ENCODE data around the gene SULT4A1. TPM values are rescaled to one million over a fixed set of nuclear protein-coding genes. Genes with fewer than 3 reads are reported as not detected.

The SULT4A1 gene
- total RNA-seq, 2 donors from 2014 or later: 0.11 TPM; not detected in 1

DNA sequence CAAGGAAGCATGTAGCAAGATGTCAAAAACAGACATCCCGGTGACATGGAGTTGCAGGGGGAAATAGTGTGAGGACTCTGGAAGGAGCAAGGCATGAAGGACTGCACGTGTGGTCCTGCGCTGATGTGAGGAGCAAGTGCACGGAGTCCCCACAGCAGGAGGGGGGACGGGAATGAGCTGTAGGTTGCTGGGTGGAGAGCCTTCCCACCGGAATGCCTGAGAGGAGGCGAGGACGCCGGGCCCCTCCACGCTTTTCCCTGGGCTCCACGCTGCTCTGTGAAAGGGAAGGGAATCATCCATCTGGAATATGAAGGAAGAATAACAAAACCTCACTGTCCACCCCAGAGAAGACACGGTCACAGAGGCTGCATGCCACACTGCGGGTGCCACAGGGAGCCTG, 26.6 kb downstream of the SULT4A1 start:
- Mint-ChIP-seq H3K4me1 (no peaks in the 10 kb centered on the region), H3K27me3 (peaks cover 4% of the 10 kb centered on the region), H3K36me3 (ENCODE audit: low read depth) (no peaks in the 10 kb centered on the region), H3K9me3 (no peaks in the 10 kb centered on the region), H3K4me3 (no peak overlapping the region), H3K27ac (no peak overlapping the region)
- no peak for ATAC-seq (replicated peaks)

DNA sequence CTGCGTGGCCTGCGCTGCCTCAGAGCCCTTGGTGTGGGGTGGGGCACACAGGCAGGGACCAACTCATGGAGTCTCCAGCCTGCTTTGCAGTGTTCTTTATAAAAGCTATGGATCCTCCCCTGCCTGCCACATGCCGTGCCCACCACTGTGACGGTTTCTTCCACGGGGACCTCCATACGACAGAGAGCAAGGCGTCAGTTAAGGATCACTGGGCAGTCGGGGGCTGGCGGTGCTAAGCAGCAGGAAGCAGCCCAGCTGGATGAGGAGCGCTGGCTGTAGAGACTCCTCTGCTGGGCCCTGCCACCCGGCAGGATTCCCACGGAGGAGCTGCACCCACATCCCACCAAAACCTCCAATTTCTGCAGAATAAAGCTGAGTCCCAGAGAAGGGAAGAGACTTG, 27.1 kb downstream of the SULT4A1 start:
- Mint-ChIP-seq H3K36me3 (ENCODE audit: low read depth) (no peaks in the 10 kb centered on the region), H3K27ac (no peak overlapping the region), H3K9me3 (no peaks in the 10 kb centered on the region)

DNA sequence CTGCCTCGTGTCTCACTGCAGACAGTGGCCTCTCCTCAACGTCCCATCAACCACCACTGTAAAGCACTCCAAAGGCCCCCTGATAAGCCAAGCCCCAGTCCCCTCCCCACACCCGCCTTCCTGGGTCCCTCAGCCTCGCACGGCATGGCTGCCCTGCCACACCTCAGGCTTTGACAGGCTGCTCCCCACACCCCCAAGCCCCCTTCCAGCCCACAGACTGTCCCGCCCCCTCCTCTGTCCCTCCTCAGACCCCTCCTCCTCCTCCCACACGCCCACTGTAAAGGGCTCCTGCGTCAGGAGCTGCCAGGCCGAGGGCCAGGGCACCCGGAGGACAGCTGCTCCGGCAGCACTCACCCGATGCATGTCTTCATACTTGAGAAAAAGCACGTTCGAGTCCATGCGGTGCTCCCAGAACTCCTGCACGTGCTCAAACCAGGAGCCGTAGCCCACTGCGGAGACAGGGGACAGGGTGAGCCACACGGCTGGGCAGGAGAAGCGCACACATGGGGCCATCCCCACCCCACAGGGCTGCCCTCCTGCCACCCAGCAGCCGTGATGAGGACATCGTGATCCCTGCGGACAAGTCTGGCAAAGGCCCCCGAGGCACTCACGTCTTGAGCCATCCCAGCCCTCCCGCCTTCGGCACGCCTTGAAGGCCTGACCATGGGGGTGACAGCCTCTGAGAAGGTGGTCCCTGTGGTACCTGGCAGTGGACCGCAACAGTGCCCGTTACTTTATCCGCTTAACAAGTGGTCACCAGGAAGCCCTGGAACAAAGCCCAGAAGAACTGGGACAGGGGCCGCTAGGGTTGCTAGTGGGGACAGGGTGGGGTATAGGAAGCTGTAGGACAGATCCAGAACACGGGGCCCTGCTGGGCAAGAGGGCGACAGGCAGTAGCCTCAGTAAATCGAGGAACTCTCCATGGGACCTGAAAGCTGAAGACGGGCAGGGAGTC, 28.8 kb downstream of the SULT4A1 start:
- Mint-ChIP-seq H3K4me1 (no peaks in the 10 kb centered on the region), H3K27me3 (peaks cover 4% of the 10 kb centered on the region), H3K36me3 (ENCODE audit: low read depth) (no peaks in the 10 kb centered on the region), H3K9me3 (no peaks in the 10 kb centered on the region), H3K4me3 (no peak overlapping the region), H3K27ac (no peak overlapping the region)
- no peak for ATAC-seq (replicated peaks)

More for the DNA sequence above, 27.1 kb downstream of the SULT4A1 start:
- H3K4me1 Mint-ChIP-seq: no peaks in the 10 kb centered on the region
- ATAC-seq (replicated peaks): no peak
- peaks cover 4% of the 10 kb centered on the region for H3K27me3 Mint-ChIP-seq
- H3K4me3 Mint-ChIP-seq: no peak overlapping the region

DNA sequence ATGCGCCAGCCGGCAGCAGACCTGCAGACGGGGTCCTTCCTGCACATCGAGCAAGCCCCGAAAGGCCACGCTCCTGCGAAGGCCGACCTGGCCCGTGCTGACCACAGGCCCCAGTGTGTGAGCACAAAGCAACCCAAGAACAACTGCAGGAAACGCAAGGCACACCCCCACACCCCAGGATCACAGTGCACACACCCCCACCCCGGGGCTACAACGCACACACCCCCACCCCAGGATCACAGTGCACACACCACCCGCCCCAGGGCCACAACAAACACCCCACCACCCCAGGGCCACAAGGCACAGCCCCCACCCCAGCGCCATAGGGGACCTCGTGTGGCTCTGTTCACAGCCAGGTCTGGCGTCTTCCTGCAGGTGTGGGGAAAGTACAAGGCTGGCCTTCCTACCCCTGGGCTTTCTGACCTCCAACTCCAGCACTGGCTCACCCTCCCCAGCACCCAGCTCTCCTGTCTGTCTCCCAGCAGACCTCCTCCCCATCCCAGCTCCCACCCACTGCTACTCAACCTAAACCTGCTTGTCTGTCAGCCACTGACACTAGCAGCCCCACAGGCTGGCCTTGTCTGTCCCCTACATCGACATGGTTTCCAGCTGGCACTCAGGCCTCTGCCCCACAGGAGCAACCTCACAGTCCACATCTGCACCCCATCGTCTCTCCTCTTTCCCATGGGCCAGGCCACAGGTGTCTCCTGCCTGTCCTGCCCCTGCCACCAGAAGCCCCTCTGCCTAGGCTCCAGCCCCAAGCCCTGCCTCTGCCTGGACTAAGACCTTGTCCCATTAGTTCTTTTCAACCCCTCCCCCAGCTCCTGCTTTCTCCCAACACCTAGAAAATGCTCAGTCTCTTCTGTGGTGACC, 29.7 kb downstream of the SULT4A1 start:
- Mint-ChIP-seq H3K27ac (no peak overlapping the region), H3K27me3 (peaks cover 4% of the 10 kb centered on the region), H3K9me3 (no peaks in the 10 kb centered on the region), H3K36me3 (ENCODE audit: low read depth) (no peaks in the 10 kb centered on the region), H3K4me1 (no peaks in the 10 kb centered on the region), H3K4me3 (no peak overlapping the region)
- no peak for ATAC-seq (replicated peaks)

DNA sequence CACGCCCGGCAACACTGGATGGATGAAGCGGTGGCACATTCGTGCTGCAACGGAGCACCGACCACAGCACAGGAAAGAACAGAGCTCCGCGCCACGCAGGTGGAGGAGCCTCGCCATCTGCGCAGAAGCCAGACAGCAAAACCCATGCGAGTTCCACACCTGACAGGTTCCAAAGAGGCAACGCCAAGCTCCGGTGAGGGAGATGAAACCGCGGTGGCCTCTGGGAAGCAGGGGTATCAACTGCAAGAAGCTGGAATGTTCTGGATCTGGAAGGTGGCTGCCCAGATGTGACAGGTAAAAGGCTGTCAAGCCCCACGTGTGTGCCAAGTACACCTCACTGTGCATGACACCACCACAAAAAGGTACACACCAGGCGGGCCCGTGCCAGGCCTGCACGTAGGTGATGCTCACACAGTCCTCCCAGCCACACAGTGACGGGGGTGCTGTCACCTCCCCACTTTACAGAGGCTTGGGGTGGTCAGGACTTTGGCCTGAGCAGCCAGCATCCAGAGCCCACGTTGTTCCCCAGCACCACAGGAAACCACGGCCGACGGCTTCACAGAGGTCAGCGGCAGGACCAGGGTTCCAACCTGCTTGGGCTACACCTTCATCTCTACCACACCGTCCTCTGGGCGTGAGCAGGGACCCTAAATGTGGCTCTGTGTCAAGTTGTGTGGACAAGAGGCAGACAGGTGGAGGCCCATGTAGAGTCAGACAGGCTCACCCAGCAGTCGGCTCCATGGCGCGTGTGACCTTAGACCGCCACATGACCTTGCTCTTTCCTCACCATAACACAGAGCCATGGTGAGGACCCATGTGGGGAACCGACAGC, 30.5 kb downstream of the SULT4A1 start:
- Mint-ChIP-seq H3K27me3 (peaks cover 8% of the 10 kb centered on the region), H3K27ac (no peak overlapping the region), H3K4me3 (no peak overlapping the region), H3K4me1 (no peaks in the 10 kb centered on the region), H3K9me3 (no peaks in the 10 kb centered on the region), H3K36me3 (ENCODE audit: low read depth) (no peaks in the 10 kb centered on the region)
- no peak for ATAC-seq (replicated peaks)

DNA sequence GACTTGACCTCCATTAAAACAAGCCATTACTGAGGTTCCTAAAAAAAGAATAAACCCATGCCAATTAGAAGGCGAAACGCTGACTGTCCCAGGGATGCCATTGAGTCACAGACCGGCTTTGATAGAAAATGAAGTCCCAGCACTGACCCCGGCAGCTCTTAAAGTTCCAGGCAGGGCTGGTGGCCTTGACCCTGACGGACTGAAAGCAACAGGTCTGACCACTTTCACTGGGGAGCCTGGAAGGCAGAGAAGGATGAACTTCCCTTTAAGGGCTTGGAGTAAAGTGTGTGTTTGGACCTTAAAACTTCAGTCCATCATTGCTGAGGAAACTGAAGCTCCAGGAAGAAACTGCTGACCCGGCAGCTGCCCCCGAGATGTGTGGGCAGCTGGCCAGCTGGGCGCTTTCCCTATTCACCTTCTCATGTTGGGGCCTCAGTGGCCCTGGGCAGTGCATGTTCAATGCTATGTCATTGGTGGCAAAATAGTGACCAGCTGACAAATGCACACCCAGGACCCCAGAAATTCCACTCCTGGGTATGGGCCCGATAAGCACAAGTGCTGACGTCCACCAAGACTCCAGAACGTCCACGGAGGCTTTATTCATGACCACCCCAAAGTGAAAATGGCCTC, 31.3 kb downstream of the SULT4A1 start:
- ATAC-seq (replicated peaks): no peak
- Mint-ChIP-seq H3K36me3 (ENCODE audit: low read depth) (no peaks in the 10 kb centered on the region), H3K27me3 (peaks cover 8% of the 10 kb centered on the region), H3K4me1 (no peaks in the 10 kb centered on the region), H3K4me3 (no peak overlapping the region), H3K27ac (no peak overlapping the region), H3K9me3 (no peaks in the 10 kb centered on the region)

DNA sequence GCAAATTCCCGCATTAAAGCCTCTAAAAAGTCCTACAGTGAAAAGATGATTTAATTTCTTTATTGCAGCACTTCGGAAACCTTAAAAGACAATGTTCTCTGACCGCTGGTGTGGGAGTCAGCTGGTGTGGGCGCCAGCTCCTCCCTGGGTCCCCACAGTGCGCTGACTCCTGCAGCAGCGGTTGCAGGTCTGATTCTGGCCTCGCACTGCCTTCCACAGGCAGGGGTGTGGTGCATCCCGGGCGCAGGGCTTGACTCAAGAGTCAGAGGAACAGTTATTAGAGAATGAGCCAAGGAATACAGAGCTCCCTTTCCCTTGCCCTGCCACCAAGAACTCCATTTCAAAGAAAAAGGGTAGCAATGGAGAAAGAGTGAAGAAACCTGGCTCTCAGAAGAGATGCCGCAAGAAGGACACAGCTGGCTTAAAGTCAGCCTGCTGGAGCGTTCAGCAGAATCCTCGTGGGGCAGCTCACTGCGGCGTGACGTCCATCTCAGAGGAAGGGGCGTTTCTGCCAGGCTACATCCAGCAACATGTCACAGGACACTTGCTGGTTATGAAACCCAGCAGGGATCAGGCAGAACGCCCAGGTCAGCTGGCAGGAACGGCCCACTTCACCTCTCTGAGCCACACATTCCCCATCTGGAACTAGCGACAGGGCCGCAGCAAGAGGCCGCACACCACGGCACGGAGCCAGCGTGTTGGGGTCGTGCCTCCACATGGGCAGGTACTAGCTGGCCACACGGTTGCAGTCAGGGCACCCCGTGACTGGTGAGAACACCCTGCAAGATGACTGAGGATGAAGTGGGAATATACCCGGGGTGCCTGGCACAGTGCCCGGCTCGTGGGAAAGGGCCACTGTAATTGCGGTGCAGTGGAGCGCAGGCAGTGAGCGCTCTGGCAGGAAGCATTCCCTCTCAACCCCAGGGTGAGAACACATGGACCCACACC, 32.1 kb downstream of the SULT4A1 start:
- Mint-ChIP-seq H3K27me3 (peaks cover 16% of the 10 kb centered on the region), H3K4me1 (no peaks in the 10 kb centered on the region), H3K4me3 (no peak overlapping the region), H3K9me3 (no peaks in the 10 kb centered on the region), H3K27ac (no peak overlapping the region), H3K36me3 (ENCODE audit: low read depth) (no peaks in the 10 kb centered on the region)
- no peak for ATAC-seq (replicated peaks)

DNA sequence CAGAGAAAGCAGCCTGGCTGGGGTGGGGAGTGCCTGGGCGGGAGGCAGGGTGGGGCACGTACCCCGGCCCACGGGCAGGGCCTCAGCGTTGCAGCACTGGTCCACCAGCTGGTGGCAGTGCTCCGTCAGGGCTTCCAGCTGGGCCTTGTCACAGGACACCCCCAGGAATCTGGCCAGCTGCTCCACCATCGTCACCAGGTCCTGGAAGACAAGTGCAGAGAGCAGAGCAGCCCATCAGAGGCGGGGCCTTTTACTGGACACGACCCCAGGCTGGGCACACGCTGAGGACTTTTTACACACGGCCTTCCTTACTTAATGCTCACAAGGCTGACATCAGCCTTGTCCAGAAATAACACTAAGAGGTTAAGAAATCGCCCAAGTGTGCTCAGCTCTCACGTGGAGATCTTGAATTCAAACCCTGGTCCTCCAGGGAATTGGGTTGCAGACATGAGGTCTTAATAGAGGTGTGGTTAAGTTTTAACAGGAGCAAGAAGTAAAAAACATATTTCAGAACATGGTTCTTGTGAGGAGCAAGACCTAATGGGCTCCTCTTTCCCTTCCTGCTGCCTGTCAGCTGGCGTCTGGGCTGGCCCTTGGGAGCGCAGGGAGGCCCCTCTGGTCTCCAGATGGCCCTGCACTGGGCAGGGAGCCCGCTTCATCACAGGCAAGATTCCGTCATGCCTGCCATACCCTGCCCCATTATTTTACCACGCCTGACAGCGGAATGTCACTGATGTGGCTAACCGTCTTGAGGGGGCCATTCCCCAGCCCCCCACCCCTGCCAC, 33.1 kb downstream of the SULT4A1 start:
- H3K36me3 Mint-ChIP-seq (ENCODE audit: low read depth): no peaks in the 10 kb centered on the region
- no peak for ATAC-seq (replicated peaks)
- H3K4me3 Mint-ChIP-seq: no peak overlapping the region
- H3K27me3 Mint-ChIP-seq: peaks cover 16% of the 10 kb centered on the region
- no peaks in the 10 kb centered on the region for H3K4me1 Mint-ChIP-seq
- no peak overlapping the region for H3K27ac Mint-ChIP-seq
- H3K9me3 Mint-ChIP-seq: no peaks in the 10 kb centered on the region

DNA sequence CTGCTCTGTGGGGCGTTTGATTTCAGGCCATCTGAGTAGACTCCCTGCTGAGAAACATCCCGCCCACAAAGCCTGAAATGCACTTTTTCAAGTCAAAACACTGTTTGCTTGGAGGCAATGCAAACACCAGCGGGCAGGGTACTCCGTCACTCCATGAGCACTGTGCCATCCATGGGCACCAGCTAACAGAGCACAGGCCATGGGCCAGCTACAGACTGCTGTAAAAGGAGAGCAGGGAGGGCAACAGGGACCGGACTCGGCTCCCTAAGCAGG, 33.7 kb downstream of the SULT4A1 start:
- ATAC-seq (replicated peaks): no peak
- H3K36me3 Mint-ChIP-seq (ENCODE audit: low read depth): no peaks in the 10 kb centered on the region
- H3K4me1 Mint-ChIP-seq: no peaks in the 10 kb centered on the region
- no peaks in the 10 kb centered on the region for H3K9me3 Mint-ChIP-seq
- H3K27ac Mint-ChIP-seq: no peak overlapping the region
- no peak overlapping the region for H3K4me3 Mint-ChIP-seq
- peaks cover 16% of the 10 kb centered on the region for H3K27me3 Mint-ChIP-seq

DNA sequence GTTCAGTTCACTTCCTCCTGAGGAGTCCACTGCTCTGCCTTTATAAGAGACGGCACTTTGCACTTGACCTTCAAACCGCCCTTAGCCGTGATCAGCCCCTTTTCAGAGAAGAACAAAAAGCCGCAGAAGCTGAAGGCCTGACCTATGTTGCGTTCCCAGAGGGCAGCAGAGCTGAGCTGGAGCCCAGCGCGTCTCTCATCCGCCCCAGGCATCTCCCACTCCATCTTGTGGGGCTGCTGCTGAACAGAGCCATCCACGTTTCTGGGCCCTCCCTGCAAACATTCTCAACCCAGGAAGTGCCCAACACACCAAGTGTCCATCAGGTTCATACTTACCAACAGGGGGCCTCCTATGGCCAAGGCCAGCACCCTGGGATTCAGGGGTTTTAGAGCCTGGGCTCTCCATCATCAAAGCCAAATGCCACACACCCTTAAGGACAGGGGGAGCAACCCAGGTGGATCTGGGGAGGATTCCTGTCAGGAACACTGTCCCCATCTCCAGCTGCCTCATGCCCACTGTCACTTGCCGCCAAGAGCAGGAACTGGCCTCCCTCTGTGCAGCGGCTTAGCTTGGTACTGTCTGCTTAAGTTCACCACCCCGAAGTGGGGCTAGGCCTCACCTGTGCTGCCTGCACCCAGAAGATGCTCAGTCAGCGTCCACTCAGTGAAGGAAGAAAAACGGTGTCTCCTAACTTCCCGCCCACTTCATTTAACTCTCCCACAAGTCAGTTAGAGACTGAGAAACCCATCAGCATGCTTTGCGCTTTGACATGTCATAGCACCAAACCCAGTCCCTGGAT, 34.2 kb downstream of the SULT4A1 start:
- Mint-ChIP-seq H3K27ac (no peak overlapping the region), H3K36me3 (ENCODE audit: low read depth) (no peaks in the 10 kb centered on the region), H3K27me3 (peaks cover 19% of the 10 kb centered on the region), H3K4me3 (no peak overlapping the region), H3K4me1 (no peaks in the 10 kb centered on the region), H3K9me3 (no peaks in the 10 kb centered on the region)
- no peak for ATAC-seq (replicated peaks)

DNA sequence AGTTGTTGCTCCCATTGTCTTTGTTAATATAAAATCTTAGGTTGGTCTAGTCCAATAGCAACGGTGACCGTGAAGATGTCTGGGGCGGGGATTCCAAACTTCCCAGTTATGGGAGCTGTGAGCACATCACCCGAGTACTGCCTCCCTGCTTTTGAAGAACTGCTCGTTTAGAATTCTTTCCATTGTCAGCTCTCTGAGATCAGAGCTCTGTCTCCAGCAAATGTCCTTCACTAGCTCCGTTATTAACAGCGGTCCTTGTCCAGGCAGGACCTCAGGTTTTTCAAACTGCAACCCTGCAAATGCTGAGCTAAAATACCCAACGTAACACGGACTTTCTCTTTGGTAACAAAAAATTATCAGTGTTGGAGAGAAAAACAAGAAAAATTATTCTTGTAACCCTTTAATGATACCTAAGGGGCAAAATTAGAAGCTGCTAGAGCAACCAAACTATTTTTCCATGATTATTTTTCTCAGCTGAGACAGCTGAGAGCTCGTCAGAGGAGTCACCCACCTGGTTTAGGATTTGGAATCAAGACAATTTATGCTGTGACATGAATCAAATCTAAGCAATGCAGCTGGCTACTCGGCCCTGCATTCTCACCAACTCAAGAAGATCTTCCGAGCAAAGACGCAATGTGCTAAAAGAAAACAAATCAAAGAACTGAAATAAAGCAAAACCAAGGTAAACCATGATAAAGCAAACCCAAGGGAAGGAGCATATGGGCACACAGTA, 35.1 kb downstream of the SULT4A1 start:
- Mint-ChIP-seq H3K27me3 (peaks cover 15% of the 10 kb centered on the region), H3K9me3 (no peaks in the 10 kb centered on the region), H3K4me3 (no peak overlapping the region), H3K4me1 (no peaks in the 10 kb centered on the region), H3K36me3 (ENCODE audit: low read depth) (no peaks in the 10 kb centered on the region), H3K27ac (no peak overlapping the region)
- ATAC-seq (replicated peaks): no peak

All from activated T-helper 17 cell treated with anti-CD3 and anti-CD28 coated beads, Interleukin-2, amount 50 U/mL, for 72 hours (primary cell).